GM21367 (cell line): ENCODE data around the gene RBMS3.

Experiments
- ATAC-seq: cut with Tn5 transposase; IDR thresholded peaks from one replicate; pipeline ENCODE4 v1.9.1; 2021; ENCODE audit not compliant: unreplicated experiment

The RBMS3 gene

GRCh38 chr3:29701326-29701983 lies 420.6 kb downstream of the RBMS3 start:
- no peak for ATAC-seq

GRCh38 chr3:29705906-29706844 lies 425.3 kb downstream of the RBMS3 start:
- no peak for ATAC-seq

GRCh38 chr3:29708884-29709283 lies 428.0 kb downstream of the RBMS3 start:
- ATAC-seq, result no peak

GRCh38 chr3:29711255-29711771 lies 430.4 kb downstream of the RBMS3 start:
- ATAC-seq, result no peak

GRCh38 chr3:29716213-29716612 lies 435.3 kb downstream of the RBMS3 start:
- ATAC-seq, result no peak

GRCh38 chr3:29718661-29719065 lies 437.8 kb downstream of the RBMS3 start:
- no peak for ATAC-seq

GRCh38 chr3:29720665-29721064 lies 439.8 kb downstream of the RBMS3 start:
- ATAC-seq, result no peak

- ATAC-seq, result no peak
These were observed 440.9 kb downstream of the RBMS3 start for GRCh38 chr3:29721789-29722188.

- no peak for ATAC-seq
These were observed 450.2 kb downstream of the RBMS3 start for GRCh38 chr3:29731050-29731449.

- ATAC-seq, result no peak
These were observed 460.4 kb downstream of the RBMS3 start for GRCh38 chr3:29741231-29741630.

- ATAC-seq, result no peak
These were observed 464.5 kb downstream of the RBMS3 start for GRCh38 chr3:29745232-29745870.

- no peak for ATAC-seq
These were observed 465.4 kb downstream of the RBMS3 start for GRCh38 chr3:29746163-29746760.

- ATAC-seq, result no peak
These were observed 467.1 kb downstream of the RBMS3 start for GRCh38 chr3:29747991-29748390.

- ATAC-seq, result no peak
These were observed 470.9 kb downstream of the RBMS3 start for GRCh38 chr3:29751647-29752314.

- ATAC-seq, result no peak
These were observed 473.5 kb downstream of the RBMS3 start for GRCh38 chr3:29754346-29754745.

- no peak for ATAC-seq
These were observed 474.5 kb downstream of the RBMS3 start for GRCh38 chr3:29755416-29755815.

- ATAC-seq, result no peak
These were observed 476.3 kb downstream of the RBMS3 start for GRCh38 chr3:29757054-29757777.

- ATAC-seq, result no peak
These were observed 477.2 kb downstream of the RBMS3 start for GRCh38 chr3:29758108-29758433.

- no peak for ATAC-seq
These were observed 477.8 kb downstream of the RBMS3 start for GRCh38 chr3:29758434-29759322.
